ENCODE measurements around the gene PPM1E.
A peak's percentile ranks its signal among the peaks of the same experiment; 100 is the strongest.

PPM1E gene

GRCh38 chr17:59003860-59004259, 248.2 kb downstream of the PPM1E start:
- H3K4me1 Mint-ChIP-seq: peaks cover 12% of the 10 kb centered on the region
- no peak for DNase-seq
- peaks cover 26% of the 10 kb centered on the region for H3K36me3 Mint-ChIP-seq (ENCODE audit: low read depth)
- no peak for TF ChIP-seq CTCF (IDR thresholded peaks at IDR 0.05)
- peak overlapping the region; percentile 13 for H3K27ac Mint-ChIP-seq
- no peak overlapping the region for H3K4me3 Mint-ChIP-seq
- H3K27me3 Mint-ChIP-seq (ENCODE audit: low read depth, poor library complexity): no peaks in the 10 kb centered on the region
- no peaks in the 10 kb centered on the region for H3K9me3 Mint-ChIP-seq

GRCh38 chr17:59004338-59005111, 248.9 kb downstream of the PPM1E start:
- no peaks in the 10 kb centered on the region for H3K9me3 Mint-ChIP-seq
- peak; percentile 76 for DNase-seq
- H3K36me3 Mint-ChIP-seq (ENCODE audit: low read depth): peaks cover 22% of the 10 kb centered on the region
- peak; percentile 99 for TF ChIP-seq CTCF (IDR thresholded peaks at IDR 0.05)
- H3K27me3 Mint-ChIP-seq (ENCODE audit: low read depth, poor library complexity): no peaks in the 10 kb centered on the region
- peak overlapping the region; percentile 2 for H3K27ac Mint-ChIP-seq
- H3K4me3 Mint-ChIP-seq: no peak overlapping the region
- peaks cover 12% of the 10 kb centered on the region for H3K4me1 Mint-ChIP-seq

GRCh38 chr17:59007995-59008394, 252.3 kb downstream of the PPM1E start:
- peaks cover 5% of the 10 kb centered on the region for H3K4me1 Mint-ChIP-seq
- H3K9me3 Mint-ChIP-seq: no peaks in the 10 kb centered on the region
- peaks cover 12% of the 10 kb centered on the region for H3K36me3 Mint-ChIP-seq (ENCODE audit: low read depth)
- H3K27me3 Mint-ChIP-seq (ENCODE audit: low read depth, poor library complexity): no peaks in the 10 kb centered on the region
- DNase-seq: no peak
- no peak for TF ChIP-seq CTCF (IDR thresholded peaks at IDR 0.05)
- no peak overlapping the region for H3K4me3 Mint-ChIP-seq
- peak overlapping the region; percentile 13 for H3K27ac Mint-ChIP-seq

- Mint-ChIP-seq H3K36me3 (ENCODE audit: low read depth) (peaks cover 14% of the 10 kb centered on the region), H3K27ac (peak overlapping the region; percentile 21), H3K27me3 (ENCODE audit: low read depth, poor library complexity) (no peaks in the 10 kb centered on the region), H3K9me3 (no peaks in the 10 kb centered on the region), H3K4me1 (peaks cover 5% of the 10 kb centered on the region), H3K4me3 (no peak overlapping the region)
- TF ChIP-seq CTCF (IDR thresholded peaks at IDR 0.05): no peak
- DNase-seq: no peak
These were observed 253.1 kb downstream of the PPM1E start for GRCh38 chr17:59008737-59009136.

GRCh38 chr17:59010026-59010425, 254.4 kb downstream of the PPM1E start:
- DNase-seq: no peak
- peaks cover 23% of the 10 kb centered on the region for H3K36me3 Mint-ChIP-seq (ENCODE audit: low read depth)
- H3K27ac Mint-ChIP-seq: no peak overlapping the region
- no peak for TF ChIP-seq CTCF (IDR thresholded peaks at IDR 0.05)
- no peak overlapping the region for H3K4me3 Mint-ChIP-seq
- H3K4me1 Mint-ChIP-seq: peaks cover 6% of the 10 kb centered on the region
- no peaks in the 10 kb centered on the region for H3K9me3 Mint-ChIP-seq
- no peaks in the 10 kb centered on the region for H3K27me3 Mint-ChIP-seq (ENCODE audit: low read depth, poor library complexity)

GRCh38 chr17:59011975-59012374, 256.3 kb downstream of the PPM1E start:
- no peak for DNase-seq
- peaks cover 6% of the 10 kb centered on the region for H3K4me1 Mint-ChIP-seq
- TF ChIP-seq CTCF (IDR thresholded peaks at IDR 0.05): no peak
- H3K36me3 Mint-ChIP-seq (ENCODE audit: low read depth): peaks cover 36% of the 10 kb centered on the region
- no peaks in the 10 kb centered on the region for H3K27me3 Mint-ChIP-seq (ENCODE audit: low read depth, poor library complexity)
- H3K4me3 Mint-ChIP-seq: no peak overlapping the region
- no peaks in the 10 kb centered on the region for H3K9me3 Mint-ChIP-seq
- H3K27ac Mint-ChIP-seq: no peak overlapping the region

Data from nephron progenitor cell (in vitro differentiated cells).